ENCODE measurements around the gene LAMA5. TPM values are rescaled to one million over a fixed set of nuclear protein-coding genes. Genes with fewer than 3 reads are reported as not detected.

LAMA5 gene
- total RNA-seq = 232 TPM

- intact Hi-C loops (cut with DNase I) = no loop called here
- no peak for ATAC-seq
- no peak for DNase-seq (ENCODE audit: low spot score)
Measured at GRCh38 chr20:62367136-62367632, at the start of gene LAMA5. Gene LAMA5 (minus strand): TSS chr20:62367312. CDS start chr20:62367245, 67 bp downstream.

- ATAC-seq (no peak), DNase-seq (ENCODE audit: low spot score) (no peak)
- intact Hi-C loops (cut with DNase I) = no loop called here
Measured at GRCh38 chr20:62415354-62416111, 48.4 kb upstream of the LAMA5 start.

- intact Hi-C loops (cut with DNase I) = no loop called here
Measured at GRCh38 chr20:62413896-62414481, 46.9 kb upstream of the LAMA5 start.

GRCh38 chr20:62413025-62413570 lies 46.0 kb upstream of the LAMA5 start:
- intact Hi-C loops (cut with DNase I) = no loop called here
- ATAC-seq (no peak), DNase-seq (ENCODE audit: low spot score) (no peak)

More at GRCh38 chr20:62413896-62414481, 46.9 kb upstream of the LAMA5 start:
- DNase-seq (ENCODE audit: low spot score) (no peak), ATAC-seq (no peak)

- DNase-seq (ENCODE audit: low spot score) = no peak
- ATAC-seq = no peak
- intact Hi-C loops (cut with DNase I) = no loop called here
Measured at GRCh38 chr20:62412194-62413024, 45.3 kb upstream of the LAMA5 start.

- no peak for DNase-seq (ENCODE audit: low spot score)
- intact Hi-C loops (cut with DNase I) = no loop called here
- no peak for ATAC-seq
Measured at GRCh38 chr20:62411479-62412193, 44.5 kb upstream of the LAMA5 start.

- ATAC-seq (no peak), DNase-seq (ENCODE audit: low spot score) (no peak)
- intact Hi-C loops (cut with DNase I) = no loop called here
Measured at GRCh38 chr20:62410746-62411478, 43.8 kb upstream of the LAMA5 start.

GRCh38 chr20:62409931-62410745 lies 43.0 kb upstream of the LAMA5 start:
- intact Hi-C loops (cut with DNase I) = no loop called here
- ATAC-seq (no peak), DNase-seq (ENCODE audit: low spot score) (no peak)

- intact Hi-C loops (cut with DNase I) = no loop called here
- DNase-seq (ENCODE audit: low spot score) = no peak
- no peak for ATAC-seq
Measured at GRCh38 chr20:62409086-62409853, 42.2 kb upstream of the LAMA5 start.

GRCh38 chr20:62408640-62409039 lies 41.5 kb upstream of the LAMA5 start:
- no peak for DNase-seq (ENCODE audit: low spot score)
- no peak for ATAC-seq
- intact Hi-C loops (cut with DNase I) = no loop called here

- DNase-seq (ENCODE audit: low spot score) (no peak), ATAC-seq (no peak)
- intact Hi-C loops (cut with DNase I) = no loop called here
Measured at GRCh38 chr20:62408055-62408454, 40.9 kb upstream of the LAMA5 start.

GRCh38 chr20:62407221-62407992 lies 40.3 kb upstream of the LAMA5 start, which contains the start of gene CABLES2:
Gene CABLES2 (minus strand): TSS chr20:62407285. CDS start chr20:62407276, 9 bp downstream.
- ATAC-seq (peak; percentile 95), DNase-seq (ENCODE audit: low spot score) (peak; percentile 94)
- intact Hi-C loops (cut with DNase I) = no loop called here

- intact Hi-C loops (cut with DNase I) = no loop called here
Measured at GRCh38 chr20:62406635-62407176, 39.6 kb upstream of the LAMA5 start.

GRCh38 chr20:62405981-62406513 lies 38.9 kb upstream of the LAMA5 start:
- intact Hi-C loops (cut with DNase I) = no loop called here
- ATAC-seq = no peak

More at GRCh38 chr20:62406635-62407176, 39.6 kb upstream of the LAMA5 start:
- DNase-seq (ENCODE audit: low spot score) (no peak), ATAC-seq (no peak)

More at GRCh38 chr20:62405981-62406513, 38.9 kb upstream of the LAMA5 start:
- DNase-seq (ENCODE audit: low spot score) = no peak
